AG10803 (cell line): ENCODE results near the gene LSM5.

Source experiments
- DNase-seq: peaks from one replicate; pipeline ENCODE4 v3.0.0; 2010; ENCODE audit warnings: low read depth
- H3K4me3 ChIP-seq: 2 replicates; pipeline ENCODE4 v1.5.1; 2011; ENCODE audit warnings: mild to moderate bottlenecking, low read length, control low read depth
- CTCF ChIP-seq: conservative IDR thresholded peaks from 2 replicates; pipeline ENCODE4 v1.5.1; 2011; ENCODE audit warnings: mild to moderate bottlenecking, low read length, control low read depth, inconsistent platforms

The LSM5 gene

GRCh38 chr7:32533276-32534029, 43.3 kb upstream of the LSM5 start:
- peak; percentile 57 for DNase-seq
- no peak for TF ChIP-seq CTCF
- H3K4me3 ChIP-seq: no peak overlapping the region

GRCh38 chr7:32532716-32533115, 42.5 kb upstream of the LSM5 start:
- TF ChIP-seq CTCF: no peak
- no peak for DNase-seq
- no peak overlapping the region for H3K4me3 ChIP-seq

- no peak for DNase-seq
- no peak overlapping the region for H3K4me3 ChIP-seq
- no peak for TF ChIP-seq CTCF
Observed at GRCh38 chr7:32532086-32532485, 41.9 kb upstream of the LSM5 start.

- no peak overlapping the region for H3K4me3 ChIP-seq
- no peak for TF ChIP-seq CTCF
- DNase-seq: no peak
Observed at GRCh38 chr7:32531402-32531801, 41.2 kb upstream of the LSM5 start.

- H3K4me3 ChIP-seq: no peak overlapping the region
- TF ChIP-seq CTCF: no peak
- DNase-seq: no peak
Observed at GRCh38 chr7:32525839-32526238, 35.7 kb upstream of the LSM5 start.

- no peak for DNase-seq
- TF ChIP-seq CTCF: no peak
Observed at GRCh38 chr7:32524631-32525030, 34.5 kb upstream of the LSM5 start.

GRCh38 chr7:32522746-32523530, 32.8 kb upstream of the LSM5 start:
- no peak for DNase-seq
- no peak overlapping the region for H3K4me3 ChIP-seq
- TF ChIP-seq CTCF: no peak

More at GRCh38 chr7:32524631-32525030, 34.5 kb upstream of the LSM5 start:
- H3K4me3 ChIP-seq: no peak overlapping the region
